BJ (cell line): ENCODE measurements around the gene TFF1. TPM values are rescaled to one million over a fixed set of nuclear protein-coding genes. Genes with fewer than 3 reads are reported as not detected.

Experiments
- CTCF ChIA-PET: fragments of 350-600 bp; formaldehyde crosslinking; extraction: SDS; loops from one replicate; lab custom pipeline; 2021; ENCODE audit warnings: antibody characterized with exemption, inconsistent platforms; lab: Yijun Ruan, JAX
- POLR2A ChIA-PET: fragments of 300-600 bp; sonication (Branson Sonifier 250); formaldehyde crosslinking; extraction: SDS; loops from one replicate; lab custom pipeline; 2021; ENCODE audit warnings: antibody characterized with exemption; lab: Charles Lee
- DNase-seq: peaks from one replicate; pipeline ENCODE4 v3.0.0-alpha.2; 2011; ENCODE audit warnings: low read depth
- H3K27me3 ChIP-seq: 2 replicates; pipeline ENCODE4 v1.6.0; 2011; ENCODE audit warnings: low read length; ENCODE audit not compliant: control insufficient read depth, insufficient read depth
- H3K36me3 ChIP-seq: 2 replicates; pipeline ENCODE4 v1.5.1; 2011; ENCODE audit warnings: low read length; ENCODE audit not compliant: control insufficient read depth, insufficient read depth
- H3K4me3 ChIP-seq: 2 replicates; pipeline ENCODE4 v1.5.1; 2011; ENCODE audit warnings: low read depth, mild to moderate bottlenecking, control low read depth, low read length
- polyA plus RNA-seq: library from polyadenylated mRNA; depleted of rRNA; stranded (reverse); fragments of >200 nt; gene quantifications from 2 replicates; pipeline ENCODE4 v1.2.3, GENCODE V29; 2011
- TF ChIP-seq, protein P1 (sequence below): IDR thresholded peaks from 2 replicates; pipeline ENCODE4 v1.5.1; 2011; ENCODE audit warnings: low read depth, mild to moderate bottlenecking, control low read depth, inconsistent platforms, low read length, moderate library complexity; ENCODE audit not compliant: insufficient read depth

TFF1 gene
- polyA plus RNA-seq, 1 experiment, result not detected

DNA sequence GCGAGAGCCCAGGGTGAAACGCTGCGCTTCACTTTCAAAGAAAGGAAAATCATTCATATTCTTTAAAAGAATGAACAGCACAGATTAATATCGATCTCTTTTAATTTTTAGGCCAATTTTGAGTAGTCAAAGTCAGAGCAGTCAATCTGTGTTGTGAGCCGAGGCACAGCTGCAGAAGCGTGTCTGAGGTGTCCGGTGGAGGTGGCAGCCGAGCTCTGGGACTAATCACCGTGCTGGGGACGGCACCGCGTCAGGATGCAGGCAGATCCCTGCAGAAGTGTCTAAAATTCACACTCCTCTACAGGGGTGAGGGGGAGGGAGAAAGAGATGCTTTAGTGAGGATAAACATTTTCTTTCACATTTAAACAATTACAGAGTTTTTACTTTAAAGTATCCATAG is 4.1 kb downstream of the TFF1 start:
- ChIA-PET POLR2A (no interaction called here), CTCF (interaction anchor here (1.5 kb wide), 1 partner anchor 17 kb away, joined by 3 read pairs; no protein-coding TSS in a partner anchor)
- H3K4me3 ChIP-seq, result no peak overlapping the region
- no peaks in the 10 kb centered on the region for H3K27me3 ChIP-seq
- H3K36me3 ChIP-seq, result no peaks in the 10 kb centered on the region
- TF ChIP-seq, protein P1, sequence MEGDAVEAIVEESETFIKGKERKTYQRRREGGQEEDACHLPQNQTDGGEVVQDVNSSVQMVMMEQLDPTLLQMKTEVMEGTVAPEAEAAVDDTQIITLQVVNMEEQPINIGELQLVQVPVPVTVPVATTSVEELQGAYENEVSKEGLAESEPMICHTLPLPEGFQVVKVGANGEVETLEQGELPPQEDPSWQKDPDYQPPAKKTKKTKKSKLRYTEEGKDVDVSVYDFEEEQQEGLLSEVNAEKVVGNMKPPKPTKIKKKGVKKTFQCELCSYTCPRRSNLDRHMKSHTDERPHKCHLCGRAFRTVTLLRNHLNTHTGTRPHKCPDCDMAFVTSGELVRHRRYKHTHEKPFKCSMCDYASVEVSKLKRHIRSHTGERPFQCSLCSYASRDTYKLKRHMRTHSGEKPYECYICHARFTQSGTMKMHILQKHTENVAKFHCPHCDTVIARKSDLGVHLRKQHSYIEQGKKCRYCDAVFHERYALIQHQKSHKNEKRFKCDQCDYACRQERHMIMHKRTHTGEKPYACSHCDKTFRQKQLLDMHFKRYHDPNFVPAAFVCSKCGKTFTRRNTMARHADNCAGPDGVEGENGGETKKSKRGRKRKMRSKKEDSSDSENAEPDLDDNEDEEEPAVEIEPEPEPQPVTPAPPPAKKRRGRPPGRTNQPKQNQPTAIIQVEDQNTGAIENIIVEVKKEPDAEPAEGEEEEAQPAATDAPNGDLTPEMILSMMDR, result no peak
- DNase-seq, result no peak

DNA sequence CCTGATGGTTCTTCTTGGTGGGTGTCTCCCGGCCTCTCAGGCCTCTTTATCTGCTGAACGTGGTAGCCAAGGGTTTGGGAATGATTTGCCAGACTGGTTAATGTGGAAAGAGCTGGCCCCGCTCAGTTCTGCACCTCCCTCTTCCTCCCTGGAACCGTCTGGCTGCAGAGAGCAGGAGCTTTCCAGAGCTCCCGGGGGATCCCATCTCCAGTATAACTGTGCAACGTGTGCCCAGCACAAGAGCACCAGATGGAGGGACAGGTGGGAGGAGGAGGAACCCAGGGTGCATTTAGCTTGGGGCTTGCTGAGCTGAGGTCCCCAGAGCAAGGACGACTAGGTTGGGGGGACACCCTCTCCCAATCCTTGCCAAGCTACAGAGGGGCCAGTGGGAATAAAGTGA is 5.0 kb downstream of the TFF1 start:
- CTCF ChIA-PET, result no interaction called here

DNA sequence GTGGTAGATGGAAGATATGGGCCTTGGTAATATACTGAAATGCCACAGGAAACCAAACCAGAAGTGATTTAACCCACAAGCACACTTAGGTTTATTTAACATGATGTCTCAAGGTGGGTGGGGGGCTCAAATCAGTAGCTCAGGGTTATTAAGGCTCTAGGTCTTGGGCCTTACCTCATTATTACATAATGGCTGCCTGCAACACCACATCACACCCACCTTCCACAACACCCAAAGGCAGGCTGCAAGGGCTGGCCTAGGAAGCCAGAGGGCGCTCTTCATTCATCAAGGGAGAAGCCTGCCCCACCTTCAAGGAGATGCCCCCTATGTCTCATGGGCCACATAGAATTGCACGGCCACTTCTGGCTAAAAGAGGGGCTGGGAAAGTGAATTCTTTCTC is 6.0 kb downstream of the TFF1 start:
- POLR2A ChIA-PET, result no interaction called here
- TF ChIP-seq, protein P1, result no peak
- no peak for DNase-seq
- Histone ChIP-seq H3K4me3 (no peak overlapping the region), H3K27me3 (no peaks in the 10 kb centered on the region), H3K36me3 (no peaks in the 10 kb centered on the region)
- CTCF ChIA-PET, result no interaction called here

More for the DNA sequence above, 5.0 kb downstream of the TFF1 start:
- POLR2A ChIA-PET, result no interaction called here
- no peak overlapping the region for H3K4me3 ChIP-seq
- no peaks in the 10 kb centered on the region for H3K36me3 ChIP-seq
- H3K27me3 ChIP-seq, result no peaks in the 10 kb centered on the region
- no peak for DNase-seq
- TF ChIP-seq, protein P1, result no peak

DNA sequence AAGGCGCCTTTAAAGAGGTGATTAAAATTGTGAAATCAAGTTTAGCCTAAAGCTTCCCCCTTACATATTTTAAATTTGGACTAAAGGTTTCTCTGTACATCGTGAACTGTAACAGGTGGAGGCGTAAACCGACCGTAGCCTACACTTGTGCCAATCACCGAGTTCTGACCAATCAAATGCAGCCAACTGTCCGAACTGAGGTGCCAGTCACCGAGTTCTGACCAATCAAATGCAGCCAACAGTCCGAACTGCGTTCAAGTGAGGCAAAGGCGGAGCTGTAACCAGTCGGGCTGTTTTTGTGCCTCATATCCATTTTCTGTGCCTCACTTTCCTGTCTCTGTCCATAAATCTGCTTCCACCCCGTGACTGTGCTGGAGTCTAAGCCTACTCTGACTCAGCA is 7.4 kb downstream of the TFF1 start:
- no peaks in the 10 kb centered on the region for H3K27me3 ChIP-seq
- no peak for DNase-seq
- POLR2A ChIA-PET, result no interaction called here
- CTCF ChIA-PET, result no interaction called here
- H3K4me3 ChIP-seq, result no peak overlapping the region
- no peaks in the 10 kb centered on the region for H3K36me3 ChIP-seq
- TF ChIP-seq, protein P1, result no peak

DNA sequence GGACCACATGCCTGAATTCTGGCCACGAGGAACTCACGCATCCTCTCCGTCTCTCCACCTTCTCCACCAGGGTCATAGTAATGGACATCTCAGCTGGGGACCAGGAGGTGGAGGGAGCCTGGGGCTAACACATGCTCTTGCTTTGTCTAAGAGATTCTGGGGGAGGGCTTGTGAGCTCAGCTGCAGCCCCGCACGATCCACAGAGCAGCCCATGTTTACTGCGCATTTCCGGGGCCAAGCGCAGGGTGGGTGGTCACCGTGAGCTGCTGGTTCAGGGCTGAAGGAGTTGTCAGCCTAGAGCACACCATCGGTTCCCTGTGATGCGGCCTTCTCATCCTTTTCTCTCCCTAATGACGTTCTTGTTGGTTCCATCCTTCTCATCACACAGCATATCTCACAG is 8.1 kb downstream of the TFF1 start:
- Histone ChIP-seq H3K36me3 (no peaks in the 10 kb centered on the region), H3K27me3 (no peaks in the 10 kb centered on the region), H3K4me3 (no peak overlapping the region)
- TF ChIP-seq, protein P1, result no peak
- ChIA-PET POLR2A (no interaction called here), CTCF (interaction anchor here (1.1 kb wide), 1 partner anchor 22 kb away, joined by 3 read pairs; no protein-coding TSS in a partner anchor)
- no peak for DNase-seq
